ENCODE results near the gene NOTCH3.

NOTCH3 gene

DNA sequence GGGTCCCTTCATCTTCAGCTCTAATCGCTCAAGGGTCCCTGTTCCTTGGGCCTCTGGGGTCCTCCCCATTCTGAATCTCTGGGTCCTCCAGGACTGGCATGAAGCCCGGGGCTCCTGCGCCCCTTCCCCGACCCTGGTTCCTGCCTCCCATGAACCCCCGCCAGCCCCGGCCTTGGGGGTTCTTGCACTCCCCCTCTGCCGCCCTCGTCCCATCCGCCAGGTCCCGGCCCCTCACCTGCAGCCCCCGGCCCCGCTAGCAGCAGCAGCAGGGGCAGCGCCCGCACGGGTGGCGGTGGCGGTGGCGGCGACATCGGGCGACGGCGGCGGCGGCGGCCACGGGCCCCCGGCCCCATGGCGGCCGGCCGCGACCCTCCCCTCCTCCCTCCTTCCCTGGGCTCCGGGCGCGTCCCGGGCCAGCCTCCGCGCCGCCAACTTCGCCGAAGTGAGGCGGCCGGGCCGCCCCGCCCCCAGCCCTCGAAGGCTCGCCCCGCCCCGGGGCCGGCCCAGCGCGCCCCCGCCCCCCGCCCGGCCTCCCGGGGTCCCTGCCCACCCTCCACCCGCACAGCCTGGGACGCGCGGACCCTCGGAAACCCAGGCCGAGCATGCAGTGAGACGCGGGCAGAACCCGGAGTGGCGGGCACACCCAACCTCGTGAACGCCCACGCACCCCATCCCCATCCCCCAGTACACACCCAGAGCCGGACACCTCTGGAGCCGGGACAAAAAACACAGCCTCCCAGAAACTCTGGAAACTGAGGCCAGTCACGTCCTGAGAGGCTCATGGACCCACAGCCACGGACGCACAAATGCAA lies at the start of gene NOTCH3:
TSS of gene NOTCH3 (minus strand) at position 443 of the 812 bp plus-strand sequence. CDS start at position 353, 90 bp downstream.
- DNase-seq (ENCODE audit: low spot score) = no peak

GRCh38 chr19:15250640-15250993 lies 49.8 kb upstream of the NOTCH3 start:
- no peak for DNase-seq (ENCODE audit: low spot score)

DNA sequence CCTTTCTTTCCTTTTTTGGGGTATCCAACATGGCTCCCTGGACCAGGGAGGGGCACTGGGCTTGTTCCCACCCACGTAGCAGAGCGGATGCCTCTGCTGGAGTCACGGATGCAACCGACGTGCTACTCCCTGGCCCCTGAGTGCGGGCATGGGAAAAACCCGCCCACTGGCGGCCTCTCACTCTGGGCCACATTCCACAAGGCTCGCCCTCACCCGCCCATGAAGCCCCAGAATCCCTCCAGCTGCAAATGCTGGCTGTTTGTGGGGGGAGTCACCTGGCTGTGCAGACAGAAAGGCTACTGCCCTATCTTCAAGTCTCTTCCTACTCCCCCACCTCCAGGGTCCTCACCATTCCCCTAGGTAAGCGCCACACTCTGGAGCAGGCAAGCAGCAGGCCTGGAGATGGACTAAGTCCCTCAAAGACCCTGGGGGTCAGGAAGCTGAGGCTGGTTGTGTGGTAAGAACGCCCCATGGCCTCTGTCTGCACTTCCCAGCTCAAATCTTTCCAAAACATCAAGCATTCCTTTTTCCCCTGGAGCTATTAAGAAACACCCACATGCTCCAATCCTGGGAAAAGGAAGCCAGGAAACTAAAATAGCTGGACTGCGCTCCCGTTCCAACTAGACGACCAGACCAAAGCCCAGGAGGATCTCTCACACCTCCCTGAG lies 49.3 kb upstream of the NOTCH3 start:
- no peak for DNase-seq (ENCODE audit: low spot score)

DNA sequence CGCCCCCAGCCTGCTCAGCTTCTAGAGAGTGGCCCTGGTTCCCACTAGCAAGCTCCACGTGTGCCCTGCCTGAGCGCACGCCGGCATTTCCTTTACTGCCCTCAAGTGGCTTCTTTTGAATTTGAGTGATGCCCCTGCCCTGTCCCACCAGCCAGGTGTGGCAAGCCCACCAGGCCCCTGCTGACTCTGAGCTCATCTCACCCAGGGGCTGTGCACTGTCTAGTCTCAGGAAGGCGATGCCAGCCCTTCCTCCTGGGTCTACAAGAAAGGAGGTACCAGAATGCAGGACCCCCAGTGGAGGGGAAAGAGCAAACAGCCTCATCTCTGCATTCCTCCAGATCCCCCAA lies 48.7 kb upstream of the NOTCH3 start:
- DNase-seq (ENCODE audit: low spot score) = no peak

- peak; percentile 52 for DNase-seq (ENCODE audit: low spot score)
Observed at GRCh38 chr19:15248648-15249527, 48.1 kb upstream of the NOTCH3 start.

DNA sequence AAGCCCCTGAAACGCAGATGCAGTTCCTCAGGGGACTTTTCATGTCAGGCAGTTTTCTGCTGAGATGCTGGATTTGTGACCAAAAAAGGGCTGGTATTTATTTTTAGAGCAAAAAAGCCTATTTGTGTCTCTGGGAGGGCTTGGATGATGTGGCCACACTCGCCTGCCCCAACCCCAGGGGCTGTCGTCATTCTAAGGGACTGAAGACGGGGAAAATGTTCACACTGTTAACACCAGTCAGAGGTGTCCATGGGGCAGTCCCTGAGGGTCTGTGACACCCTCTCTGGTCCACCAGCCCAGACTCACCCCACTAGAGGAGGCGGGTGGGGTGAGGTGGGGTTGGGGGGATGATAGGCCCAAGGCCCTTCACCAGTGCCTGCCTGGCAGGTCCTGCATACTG lies 47.3 kb upstream of the NOTCH3 start:
- DNase-seq (ENCODE audit: low spot score) = no peak

DNA sequence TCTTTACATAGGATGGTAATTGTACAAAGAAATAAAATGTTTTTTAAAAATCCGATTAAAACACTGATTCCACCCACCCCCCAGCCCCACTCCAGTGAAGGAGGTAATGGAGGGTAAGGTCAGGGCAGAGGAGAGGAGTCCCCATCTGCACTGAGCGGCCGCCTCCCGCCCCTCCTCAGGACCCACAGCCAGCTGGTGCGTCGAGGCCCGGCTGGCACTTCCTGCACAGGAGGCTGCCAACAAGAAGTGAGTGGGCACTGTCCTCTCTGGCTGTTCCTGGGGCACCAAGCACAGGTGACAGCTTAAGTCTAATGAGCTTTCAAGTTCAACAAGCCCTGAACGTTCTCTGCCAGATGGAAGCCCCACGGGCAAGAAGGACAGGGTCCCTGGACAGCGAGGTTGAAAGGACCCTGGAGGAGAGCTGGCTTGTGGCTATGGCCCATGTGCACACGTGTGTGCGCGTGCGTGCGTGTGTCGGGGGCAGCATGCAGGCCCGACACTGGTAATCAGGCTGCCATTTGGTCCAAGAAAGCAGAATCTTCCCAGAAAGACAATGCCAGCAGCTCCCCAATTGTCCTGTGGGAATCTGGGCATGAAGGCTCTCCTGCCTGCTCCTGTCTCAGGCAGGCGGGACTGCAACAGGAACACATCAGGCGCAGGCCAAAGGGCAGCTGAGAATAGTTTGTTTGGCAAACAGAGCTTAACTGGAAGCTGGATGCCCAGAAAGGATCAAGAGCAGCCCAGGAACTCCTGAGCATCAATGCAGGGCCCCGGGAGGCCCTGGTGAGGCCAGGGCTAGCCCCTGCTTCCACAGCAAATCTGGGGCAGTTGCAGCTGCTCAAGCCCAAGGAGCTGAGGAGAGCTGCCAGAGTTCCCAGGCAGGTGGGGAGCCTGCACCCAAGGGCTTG lies 46.6 kb upstream of the NOTCH3 start:
- DNase-seq (ENCODE audit: low spot score) = no peak

DNA sequence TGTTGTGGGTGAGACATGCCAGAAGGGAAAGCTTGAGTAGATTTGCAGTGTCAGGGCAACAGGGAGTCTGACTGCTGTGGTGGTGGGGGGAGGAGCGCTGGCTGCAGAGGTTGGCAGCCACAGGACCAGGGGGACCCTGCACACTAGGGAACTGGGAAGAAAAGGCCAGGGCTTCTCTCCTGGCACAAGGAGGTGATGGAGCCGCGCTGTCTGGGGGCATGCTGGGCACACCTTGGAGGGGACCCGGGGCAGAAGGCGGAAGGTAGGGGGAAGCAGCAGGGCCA lies 45.3 kb upstream of the NOTCH3 start:
- DNase-seq (ENCODE audit: low spot score) = no peak

GRCh38 chr19:15245370-15246197 lies 44.8 kb upstream of the NOTCH3 start:
- DNase-seq (ENCODE audit: low spot score) = no peak

- DNase-seq (ENCODE audit: low spot score) = no peak
Observed at GRCh38 chr19:15244808-15245207, 44.0 kb upstream of the NOTCH3 start.

- no peak for DNase-seq (ENCODE audit: low spot score)
Observed at GRCh38 chr19:15244106-15244803, 43.5 kb upstream of the NOTCH3 start.

DNA sequence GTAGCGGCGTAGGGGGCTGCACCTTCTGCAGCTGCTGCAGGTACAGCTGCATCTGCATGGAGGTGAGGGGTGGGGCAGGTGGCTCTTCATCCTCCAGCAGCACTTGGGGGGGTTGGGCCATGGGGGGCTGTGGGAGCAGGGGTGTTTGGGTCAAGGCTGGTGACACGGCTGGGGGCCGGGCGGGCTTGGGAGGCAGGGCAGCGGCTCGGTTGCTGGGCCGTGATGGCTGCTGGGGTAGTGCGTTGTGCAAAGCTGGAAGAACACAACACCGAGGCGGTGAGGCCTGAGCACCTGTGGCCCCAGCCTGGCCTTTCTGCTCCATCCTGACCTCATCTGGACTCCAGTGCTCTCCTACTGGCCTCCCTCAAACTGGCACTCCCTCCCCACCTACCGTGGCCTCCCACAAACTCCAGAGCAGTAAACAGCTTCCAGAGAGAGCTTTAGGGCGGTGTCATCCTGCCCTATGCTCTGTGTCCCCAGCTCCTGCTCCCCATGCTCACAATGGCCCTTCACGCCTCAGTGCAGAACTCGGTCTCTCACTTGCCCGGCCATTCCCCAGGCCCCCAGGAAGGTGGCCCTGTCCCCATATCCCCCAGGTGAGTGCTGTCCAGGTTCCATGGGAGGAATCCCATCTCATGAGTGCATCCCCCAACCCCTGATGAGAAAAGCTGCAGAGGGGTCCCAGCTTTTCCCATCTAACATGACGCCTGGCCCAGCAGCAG lies 42.6 kb upstream of the NOTCH3 start:
- no peak for DNase-seq (ENCODE audit: low spot score)

- DNase-seq (ENCODE audit: low spot score) = no peak
Observed at GRCh38 chr19:15241259-15241910, 40.6 kb upstream of the NOTCH3 start.

DNA sequence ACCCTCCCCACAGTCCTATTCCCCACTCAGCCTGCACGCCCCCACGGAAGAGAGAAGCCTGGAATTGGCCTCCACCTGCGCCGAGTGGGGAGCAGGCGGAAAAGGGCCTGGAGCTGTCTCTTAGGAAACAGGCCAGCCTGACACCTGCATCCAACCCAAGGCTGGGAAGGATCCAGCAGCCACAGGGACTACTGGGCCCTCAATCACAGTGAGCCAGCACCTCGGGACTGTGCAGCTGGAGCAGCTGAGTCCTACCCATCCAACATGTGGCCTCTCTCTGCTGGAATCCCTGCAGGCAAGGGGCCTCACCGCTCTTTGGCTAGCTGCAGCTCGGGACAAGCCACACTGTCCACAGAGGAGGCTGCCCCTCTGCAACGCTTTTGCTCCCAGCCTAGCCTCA lies 39.7 kb upstream of the NOTCH3 start:
- no peak for DNase-seq (ENCODE audit: low spot score)

GRCh38 chr19:15239337-15239949 lies 38.6 kb upstream of the NOTCH3 start:
- DNase-seq (ENCODE audit: low spot score) = no peak

DNA sequence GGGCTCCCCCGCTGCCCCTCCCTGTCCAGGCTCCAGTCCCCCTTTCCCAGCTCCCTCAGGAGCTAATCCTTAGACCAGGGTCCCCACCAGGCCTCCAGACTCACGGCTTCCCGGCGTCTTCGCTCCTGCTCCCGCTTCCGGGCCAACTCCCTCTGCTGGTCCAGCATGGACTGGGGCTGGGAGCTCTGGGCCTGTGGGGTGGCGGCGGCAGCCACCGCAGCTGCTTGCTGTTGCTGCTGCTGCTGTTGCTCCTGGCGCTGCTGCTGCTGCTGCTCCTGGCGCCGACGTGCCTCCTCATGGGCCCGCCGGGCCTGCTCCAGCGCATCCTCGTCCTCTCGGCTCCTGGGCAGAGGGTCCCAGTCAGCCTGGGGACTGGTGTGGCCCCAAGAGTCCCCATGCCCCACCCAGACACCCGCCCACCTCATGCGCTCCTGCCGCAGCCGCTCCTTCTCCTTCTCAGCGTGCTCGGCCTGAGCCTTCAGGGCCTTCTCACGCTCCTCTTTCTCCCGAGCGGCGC lies 37.9 kb upstream of the NOTCH3 start:
- no peak for DNase-seq (ENCODE audit: low spot score)

DNA sequence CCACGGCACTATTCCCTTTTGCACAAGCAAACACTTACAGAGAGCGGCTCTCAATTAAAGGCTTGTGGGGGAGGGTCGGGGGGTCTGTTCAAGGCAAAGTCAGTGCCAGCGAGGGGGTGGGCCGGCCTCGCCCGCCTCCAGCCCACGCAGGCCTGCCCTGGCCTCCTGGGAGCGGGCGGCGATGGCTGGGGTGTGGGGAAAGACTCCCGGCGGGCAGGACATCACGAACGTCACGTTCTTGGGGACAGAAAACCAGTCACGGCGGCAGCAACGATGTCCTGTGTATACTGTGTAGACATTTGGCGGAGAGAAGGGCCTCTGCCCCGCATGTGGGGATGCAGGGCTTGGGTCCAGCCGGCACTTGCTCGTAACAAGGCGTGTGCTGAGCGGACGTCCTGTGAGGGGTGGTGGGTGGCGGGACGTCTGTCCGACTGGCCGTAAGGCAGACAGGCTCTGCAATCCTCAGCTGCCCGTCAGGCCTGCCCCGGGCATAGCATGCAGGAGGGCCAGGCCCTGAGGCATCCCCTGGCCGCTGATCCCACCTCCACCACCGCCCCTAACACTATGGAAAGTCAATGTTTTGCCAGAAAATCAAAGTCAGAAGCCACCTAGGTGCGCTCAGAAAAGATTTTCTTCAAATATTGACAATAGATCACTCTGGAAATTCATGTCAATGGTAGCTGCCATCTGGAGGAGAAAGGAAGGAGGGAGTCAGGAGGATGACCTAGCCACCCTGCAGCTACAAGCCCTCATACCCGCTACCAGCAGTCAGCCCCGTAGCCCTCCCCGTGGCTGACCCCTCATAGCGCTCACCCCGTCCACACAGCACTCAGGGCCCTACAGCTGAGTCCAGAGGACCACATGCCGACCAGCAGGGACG lies 37.2 kb upstream of the NOTCH3 start:
- no peak for DNase-seq (ENCODE audit: low spot score)

DNA sequence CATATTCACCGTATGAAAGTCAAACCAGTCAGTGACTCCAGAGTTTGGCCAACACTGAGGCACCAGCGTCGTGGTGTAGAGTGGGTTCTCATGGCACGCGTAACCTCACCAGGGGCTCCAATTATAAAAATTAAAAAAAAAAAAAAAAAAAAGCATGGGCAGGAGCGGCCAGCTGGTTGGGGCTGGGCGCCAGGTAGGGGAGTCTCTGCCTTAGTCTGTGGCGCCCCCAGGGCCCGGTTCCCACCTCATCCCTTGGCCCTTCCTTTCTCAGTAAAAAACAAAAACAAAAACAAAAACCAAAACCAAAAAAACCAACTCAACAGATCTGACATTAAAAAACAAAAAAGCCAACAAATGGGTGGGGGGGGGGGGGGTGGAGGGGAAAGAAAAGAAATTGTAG lies 36.1 kb upstream of the NOTCH3 start:
- no peak for DNase-seq (ENCODE audit: low spot score)
